Psoas muscle (tissue), 8 donors: ENCODE results near the gene VANGL1. TPM values are rescaled to one million over a fixed set of nuclear protein-coding genes. Genes with fewer than 3 reads are reported as not detected.

Source experiments
- ATAC-seq, 4 donors: fragments of 200-7000 bp; cut with Tn5 transposase; one replicate each; pipeline ENCODE4 v1.9.1; 2020; ENCODE audit warnings: moderate library complexity in 3 of 4, mild to moderate bottlenecking in 2 of 4
- DNase-seq, 2 donors: peaks; one replicate each; pipeline ENCODE4 v3.0.0-alpha.2; 2020
- H3K27ac ChIP-seq: fragments of 200-600 bp; one replicate; pipeline ENCODE4 v1.8.0; 2022
- H3K27me3 ChIP-seq, 3 donors: fragments of 200-600 bp in 1 of 3; one replicate each; pipeline versions ENCODE4 v1.6.1 to v1.8.0; 2013 to 2022; ENCODE audit warnings: low read length in 2 of 3, mild to moderate bottlenecking in 2 of 3, moderate library complexity in 1 of 3; ENCODE audit not compliant: insufficient read depth in 3 of 3
- H3K36me3 ChIP-seq, 2 donors: fragments of 200-600 bp in 1 of 2; one replicate each; pipeline versions ENCODE4 v1.6.1 to v1.8.0; 2013 to 2022; ENCODE audit warnings: low read depth in 1 of 2, mild to moderate bottlenecking in 1 of 2, moderate library complexity in 1 of 2; ENCODE audit not compliant: insufficient read depth in 1 of 2
- H3K4me1 ChIP-seq: fragments of 200-600 bp; one replicate; pipeline ENCODE4 v1.8.0; 2022
- H3K4me3 ChIP-seq: fragments of 200-600 bp; one replicate; pipeline ENCODE4 v1.8.0; 2022; ENCODE audit warnings: mild to moderate bottlenecking
- H3K9me3 ChIP-seq: fragments of 200-600 bp; one replicate; pipeline ENCODE4 v1.8.0; 2022
- CTCF ChIP-seq: fragments of 200-600 bp; IDR thresholded peaks from one replicate; pipeline ENCODE4 v1.8.0; 2022; ENCODE audit warnings: antibody characterized with exemption
- WGBS, 3 donors: extraction: QIAGEN DNeasy Blood & Tissue Kit; methylation state at CpG; one replicate each; pipeline versions ENCODE4 v1.1.6 to v1.1.7; 2013; 5-methylcytosine and 5-hydroxymethylcytosine counted together
- intact Hi-C, 2 donors: fragments of 100-400 bp; cut with DNase I; formaldehyde crosslinking; loops; one replicate each; pipeline versions ENCODE4 v1.11.0 to v1.14.2; 2022
- polyA plus RNA-seq, 3 donors: library from polyadenylated mRNA; stranded (reverse); fragments of 200-250 nt; gene quantifications; one replicate each; pipeline ENCODE4 v1.2.3, GENCODE V29; 2013
- total RNA-seq, 4 donors: library from RNA; stranded (reverse); fragmentation: NEBNext Ultra II Directional in 2 of 4; extraction: Animal tissue kit (Norgen Biotek cat#: 25700) in 2 of 4; gene quantifications; one replicate each; pipeline versions ENCODE4 v1.2.1 to v1.2.4, GENCODE V29; 2021 to 2023
- donor health status: healthy with polysubstance abuse.
- donor health status: DM: no; HTN: no; CAD: no; lungs with moderate emphysema.
- donor health status: Bipolar disorder and iron deficiency.
- donor health status: healthy.
- donor health status: DM: yes; HTN: yes; CAD: no.
- donor health status: DM: no; HTN: no; CAD: no.
- donor health status: DM: no; HTN: no; CAD: no.
- donor health status: DM: yes; HTN: yes; CAD: no.

VANGL1 gene
- total and polyA plus RNA-seq, 7 donors: 0.48 to 2.4 (median 1.2) TPM

DNA sequence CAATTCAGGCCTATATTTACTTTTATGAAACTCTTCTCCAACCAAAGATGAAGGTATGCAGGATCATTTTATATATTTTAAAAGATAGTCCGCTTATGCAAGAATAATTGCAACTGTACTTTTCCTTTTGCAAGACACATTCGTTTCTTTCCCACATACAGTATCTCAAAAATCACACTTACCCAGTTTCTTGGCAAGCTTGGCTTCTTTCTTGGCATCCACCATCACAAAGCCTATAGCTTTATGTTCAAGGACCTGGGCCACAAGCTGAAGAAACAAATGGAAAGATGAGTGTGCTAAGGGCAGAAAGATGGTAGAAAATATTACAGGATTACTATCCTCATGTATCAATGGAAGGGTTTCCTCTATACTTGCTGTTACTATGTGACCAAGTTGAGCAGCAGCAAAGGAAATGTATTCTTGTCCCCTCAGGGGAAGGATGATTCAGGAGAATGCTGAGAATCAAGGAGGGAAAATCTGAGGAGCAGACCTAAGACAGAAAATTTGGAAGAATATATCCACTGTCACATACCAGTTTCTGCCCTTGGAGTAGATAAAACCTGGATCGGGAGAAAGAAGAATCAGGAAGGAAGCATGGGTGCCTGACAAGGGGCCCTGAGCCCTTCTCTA is 103.0 kb downstream of the VANGL1 start:
- 79 to 91% (median 88%) methylated on average over 3 of the region's 3 CpGs for WGBS, 3 donors
- Histone ChIP-seq H3K4me3 (no peak overlapping the region), H3K27ac (no peak overlapping the region), H3K27me3 (no peaks in the 10 kb centered on the region), H3K9me3 (no peaks in the 10 kb centered on the region), H3K4me1 (peaks cover 3% of the 10 kb centered on the region), H3K36me3 (peaks cover 0 to 38% of the 10 kb centered on the region in 2 donors)
- no peak for TF ChIP-seq CTCF
- DNase-seq: no peak
- intact Hi-C loops: no loop called here
- no peak for ATAC-seq

GRCh38 chr1:115746021-115746690 is 104.4 kb downstream of the VANGL1 start:
- intact Hi-C loops: no loop called here
- DNase-seq (no peak), ATAC-seq (no peak)
- TF ChIP-seq CTCF: no peak
- Histone ChIP-seq H3K4me3 (no peak overlapping the region), H3K36me3 (peaks cover 0 to 24% of the 10 kb centered on the region in 2 donors), H3K27ac (no peak overlapping the region), H3K9me3 (no peaks in the 10 kb centered on the region), H3K27me3 (no peaks in the 10 kb centered on the region), H3K4me1 (peaks cover 3% of the 10 kb centered on the region)
- WGBS, 3 donors: 73 to 92% (median 89%) methylated on average over 5 of the region's 5 CpGs

Other genes starting within 250 kb of the VANGL1 start
- 100 to 1,000 TPM in 2 of 4 donors, 10 to 100 TPM in 2; 56.4 to 271 (median 148) TPM for gene CASQ2, start 126.7 kb downstream of the VANGL1 start, total RNA-seq
- 10 to 100 TPM; 68.3 to 85.0 (median 84.0) TPM for gene CASQ2, start 126.7 kb downstream of the VANGL1 start, polyA plus RNA-seq
- gene NHLH2, start 199.2 kb downstream of the VANGL1 start, total RNA-seq: not detected
- gene NHLH2, start 199.2 kb downstream of the VANGL1 start, polyA plus RNA-seq: not detected